GM23338 (cell line): ENCODE measurements around the gene TBX2. TPM values are rescaled to one million over a fixed set of nuclear protein-coding genes. Genes with fewer than 3 reads are reported as not detected.

Experiments
- ATAC-seq: fragments of 200-7000 bp; cut with Tn5 transposase; 3 replicates; pipeline ENCODE4 v1.9.1; 2020
- DNase-seq: peaks from one replicate; pipeline ENCODE4 v3.0.0-alpha.2; 2015; ENCODE audit warnings: low spot score
- H2AFZ ChIP-seq: fragments of 200-600 bp; sonication (generic); 2 replicates; pipeline ENCODE4 v1.8.0; 2016; ENCODE audit warnings: antibody characterized with exemption, mild to moderate bottlenecking, moderate library complexity
- H3F3A ChIP-seq: fragments of 200-600 bp; sonication (generic); replicated peaks from 2 replicates; pipeline ENCODE4 v1.8.0; 2017; ENCODE audit warnings: antibody characterized with exemption, mixed run types, low read depth
- H3K27ac ChIP-seq: fragments of 200-600 bp; sonication (generic); 2 replicates; pipeline ENCODE4 v1.6.1; 2016; ENCODE audit warnings: low read depth
- H3K27me3 ChIP-seq: fragments of 200-600 bp; sonication (generic); 2 replicates; pipeline ENCODE4 v1.8.0; 2016; ENCODE audit warnings: mild to moderate bottlenecking, mixed run types, moderate library complexity; ENCODE audit not compliant: insufficient read depth
- H3K36me3 ChIP-seq: fragments of 200-600 bp; sonication (generic); 2 replicates; pipeline ENCODE4 v1.8.0; 2016; ENCODE audit warnings: mild to moderate bottlenecking; ENCODE audit not compliant: insufficient read depth
- H3K4me1 ChIP-seq: fragments of 200-600 bp; sonication (generic); 2 replicates; pipeline ENCODE4 v1.8.0; 2016; ENCODE audit warnings: mild to moderate bottlenecking, moderate library complexity; ENCODE audit not compliant: insufficient read depth
- H3K4me2 ChIP-seq: fragments of 200-600 bp; sonication (generic); 2 replicates; pipeline ENCODE4 v1.7.1; 2017; ENCODE audit warnings: mixed run types
- H3K4me3 ChIP-seq: fragments of 200-600 bp; sonication (generic); 2 replicates; pipeline ENCODE4 v1.6.1; 2016; ENCODE audit warnings: mixed run types
- H3K79me2 ChIP-seq: fragments of 200-600 bp; sonication (generic); replicated peaks from 2 replicates; pipeline ENCODE4 v1.8.0; 2017; ENCODE audit warnings: mild to moderate bottlenecking; ENCODE audit not compliant: insufficient read depth
- H3K9me2 ChIP-seq: fragments of 200-600 bp; sonication (generic); 2 replicates; pipeline ENCODE4 v1.8.0; 2017; ENCODE audit not compliant: insufficient read depth
- H4K20me1 ChIP-seq: fragments of 200-600 bp; sonication (generic); replicated peaks from 2 replicates; pipeline ENCODE4 v1.8.0; 2017; ENCODE audit warnings: mild to moderate bottlenecking; ENCODE audit not compliant: insufficient read depth
- H3K27ac Mint-ChIP-seq: 2 replicates; pipeline ENCODE4 v1.8.0; 2020; ENCODE audit warnings: inconsistent platforms, mild to moderate bottlenecking, moderate library complexity, mixed read lengths
- H3K27me3 Mint-ChIP-seq: 3 replicates; pipeline ENCODE4 v1.8.0; 2022; ENCODE audit warnings: low read depth, mild to moderate bottlenecking, moderate library complexity, mixed read lengths, inconsistent platforms; ENCODE audit not compliant: insufficient read depth, poor library complexity
- H3K36me3 Mint-ChIP-seq: 3 replicates; pipeline ENCODE4 v1.8.0; 2021; ENCODE audit warnings: low read depth, mild to moderate bottlenecking, inconsistent platforms, moderate library complexity, mixed read lengths
- H3K4me1 Mint-ChIP-seq: 3 replicates; pipeline ENCODE4 v1.8.0; 2020; ENCODE audit warnings: mild to moderate bottlenecking, inconsistent platforms, mixed read lengths
- H3K4me3 Mint-ChIP-seq: 3 replicates; pipeline ENCODE4 v1.8.0; 2021; ENCODE audit warnings: moderate library complexity, mild to moderate bottlenecking, inconsistent platforms, mixed read lengths
- H3K9me3 Mint-ChIP-seq: 3 replicates; pipeline ENCODE4 v1.8.0; 2020; ENCODE audit warnings: moderate library complexity, mild to moderate bottlenecking, inconsistent platforms, mixed read lengths
- CTCF ChIP-seq, 2 experiments: fragments of 200-600 bp in 1 of 2; sonication (generic) in 1 of 2; conservative IDR thresholded peaks; 2 replicates each; pipeline versions ENCODE4 v1.5.1 to v1.6.1; 2016 to 2017; ENCODE audit warnings: antibody characterized with exemption in 2 of 2, low read depth in 2 of 2, mild to moderate bottlenecking in 2 of 2, moderate library complexity in 1 of 2
- EZH2 ChIP-seq: fragments of 200-600 bp; sonication (generic); IDR thresholded peaks from one replicate; pipeline ENCODE4 v1.8.0; 2017; ENCODE audit warnings: antibody characterized with exemption, mild to moderate bottlenecking, low read depth; ENCODE audit not compliant: unreplicated experiment
- EZH2phosphoT487 ChIP-seq: fragments of 200-600 bp; sonication (generic); IDR thresholded peaks from one replicate; pipeline ENCODE4 v1.8.1; 2018; ENCODE audit warnings: antibody characterized with exemption; ENCODE audit not compliant: unreplicated experiment
- JUNB ChIP-seq: IDR thresholded peaks from one replicate; pipeline ENCODE4 v1.6.1; 2016; ENCODE audit warnings: antibody characterized with exemption; ENCODE audit not compliant: unreplicated experiment
- POLR2AphosphoS5 ChIP-seq: IDR thresholded peaks from 2 replicates; pipeline ENCODE4 v1.6.1; 2016; ENCODE audit warnings: antibody characterized with exemption, low read depth
- REST ChIP-seq: IDR thresholded peaks from one replicate; pipeline ENCODE4 v1.6.1; 2018; ENCODE audit warnings: antibody characterized with exemption; ENCODE audit not compliant: unreplicated experiment
- STAT1 ChIP-seq: IDR thresholded peaks from one replicate; pipeline ENCODE4 v1.6.1; 2016; ENCODE audit warnings: antibody characterized with exemption; ENCODE audit not compliant: unreplicated experiment
- ZNF114 ChIP-seq: fragments of 250-450 bp; sonication (Bioruptor Pico); IDR thresholded peaks from 2 replicates; pipeline ENCODE4 v1.5.0; 2020; ENCODE audit warnings: mild to moderate bottlenecking, moderate library complexity
- ZNF331 ChIP-seq: fragments of 250-450 bp; sonication (Bioruptor Pico); IDR thresholded peaks from 2 replicates; pipeline ENCODE4 v1.5.0; 2020; ENCODE audit warnings: low read depth, mild to moderate bottlenecking, moderate library complexity
- polyA plus RNA-seq: library from polyadenylated mRNA; unstranded; fragments of >200 nt; fragmentation: Nextera tagmentation; extraction: Ambion mirVana; gene quantifications from 2 replicates; pipeline ENCODE4 v1.2.1, GENCODE V29; 2016
- total RNA-seq: library from RNA; depleted of rRNA; stranded (reverse); fragments of >200 nt; shearing (Covaris generic); gene quantifications from 2 replicates; pipeline ENCODE4 v1.2.3, GENCODE V29; 2014
- TF ChIP-seq, protein P1 (sequence below): IDR thresholded peaks from 2 replicates; pipeline ENCODE4 v1.6.1; 2016; ENCODE audit warnings: antibody characterized with exemption

The TBX2 gene
- total and polyA plus RNA-seq, 2 experiments from 2014 or later: not detected

DNA sequence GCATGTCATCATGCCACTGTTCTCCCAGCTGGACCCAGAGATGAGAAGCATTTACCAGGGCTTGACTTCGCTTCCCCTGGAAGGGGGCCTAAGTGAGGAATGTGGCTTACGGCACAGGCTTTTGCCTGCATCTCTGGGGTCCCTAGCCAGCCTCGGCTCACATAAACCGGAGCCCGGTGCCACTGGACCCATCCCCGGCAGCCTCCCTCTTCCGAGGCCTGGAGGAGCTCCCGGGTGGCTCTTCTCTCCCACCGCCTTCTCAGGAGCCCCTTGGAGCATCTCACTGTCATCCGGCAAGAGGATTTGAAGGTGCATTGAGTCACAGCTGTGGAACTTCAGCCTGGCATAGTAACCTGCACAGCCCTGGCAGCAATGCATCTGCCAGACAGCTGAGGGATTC, 29.9 kb upstream of the TBX2 start (continued):
- no peak for TF ChIP-seq REST
- TF ChIP-seq EZH2: no peak
- no peak for TF ChIP-seq JUNB
- TF ChIP-seq STAT1: no peak
- TF ChIP-seq POLR2AphosphoS5: no peak
- TF ChIP-seq ZNF331: no peak

DNA sequence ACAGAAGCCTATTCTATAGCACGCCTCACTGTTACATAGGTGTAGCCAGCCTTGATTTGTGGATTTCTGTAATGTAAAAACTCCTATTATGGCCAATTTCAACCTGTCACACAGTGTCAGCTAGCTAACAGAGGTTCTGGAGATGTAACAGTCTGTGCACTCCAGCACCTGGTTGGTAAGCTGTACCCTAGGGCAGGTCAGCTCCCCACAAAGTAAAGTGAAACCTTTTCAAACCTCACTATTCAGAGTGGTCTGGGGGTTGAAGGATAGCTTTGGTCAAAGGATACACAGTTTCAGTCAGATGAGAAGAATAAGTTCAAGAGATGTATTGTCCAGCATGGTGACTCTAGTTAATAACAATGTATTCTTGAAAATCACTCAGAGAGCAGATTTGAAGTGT, 28.5 kb upstream of the TBX2 start:
- Histone ChIP-seq H3K27ac (no peak overlapping the region), H4K20me1 (no peaks in the 10 kb centered on the region), H3K4me3 (no peak overlapping the region), H3K4me2 (no peak overlapping the region), H3K27me3 (no peaks in the 10 kb centered on the region), H3K9me2 (no peaks in the 10 kb centered on the region), H3F3A (no peaks in the 10 kb centered on the region), H2AFZ (no peak overlapping the region), H3K4me1 (no peaks in the 10 kb centered on the region), H3K79me2 (no peaks in the 10 kb centered on the region), H3K36me3 (no peaks in the 10 kb centered on the region; the same call in 1 of the 2 replicates)
- TF ChIP-seq EZH2phosphoT487: no peak
- TF ChIP-seq, protein P1, sequence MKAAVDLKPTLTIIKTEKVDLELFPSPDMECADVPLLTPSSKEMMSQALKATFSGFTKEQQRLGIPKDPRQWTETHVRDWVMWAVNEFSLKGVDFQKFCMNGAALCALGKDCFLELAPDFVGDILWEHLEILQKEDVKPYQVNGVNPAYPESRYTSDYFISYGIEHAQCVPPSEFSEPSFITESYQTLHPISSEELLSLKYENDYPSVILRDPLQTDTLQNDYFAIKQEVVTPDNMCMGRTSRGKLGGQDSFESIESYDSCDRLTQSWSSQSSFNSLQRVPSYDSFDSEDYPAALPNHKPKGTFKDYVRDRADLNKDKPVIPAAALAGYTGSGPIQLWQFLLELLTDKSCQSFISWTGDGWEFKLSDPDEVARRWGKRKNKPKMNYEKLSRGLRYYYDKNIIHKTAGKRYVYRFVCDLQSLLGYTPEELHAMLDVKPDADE: no peak
- no peak for TF ChIP-seq CTCF (conservative IDR thresholded peaks at IDR 0.05; ENCODE audit: low read depth in 2 of 2)
- no peak for TF ChIP-seq ZNF114 (CRISPR knock-in tag)
- no peak for TF ChIP-seq STAT1
- no peak for TF ChIP-seq JUNB
- TF ChIP-seq REST: no peak
- no peak for ATAC-seq
- Mint-ChIP-seq H3K4me3 (no peak overlapping the region), H3K36me3 (no peaks in the 10 kb centered on the region), H3K27me3 (peaks cover 4% of the 10 kb centered on the region), H3K9me3 (no peaks in the 10 kb centered on the region), H3K4me1 (no peaks in the 10 kb centered on the region; the same call in 1 of the 3 replicates), H3K27ac (no peak overlapping the region)
- no peak for DNase-seq
